GM12872 (cell line): Measurements from ENCODE around the gene CAMTA2.

Experiments
- CTCF ChIP-seq: IDR thresholded peaks from 3 replicates; pipeline ENCODE4 v1.5.1; 2011; ENCODE audit warnings: low read depth, mild to moderate bottlenecking, low read length, moderate library complexity; ENCODE audit not compliant: insufficient read depth

Gene CAMTA2

GRCh38 chr17:4942760-4943508 lies 44.5 kb downstream of the CAMTA2 start:
- no peak for TF ChIP-seq CTCF

GRCh38 chr17:4941319-4941610 lies 46.2 kb downstream of the CAMTA2 start:
- TF ChIP-seq CTCF = no peak

- TF ChIP-seq CTCF = no peak
Observed at GRCh38 chr17:4940555-4941318, 46.7 kb downstream of the CAMTA2 start.

GRCh38 chr17:4939796-4940554 lies 47.5 kb downstream of the CAMTA2 start, which contains the start of the genes RNF167 and SLC25A11:
TSS of gene RNF167 (plus strand) at chr17:4940268. CDS start at chr17:4940910, 642 bp downstream.
TSS of gene SLC25A11 (minus strand) at chr17:4940046. CDS start at chr17:4939910, 136 bp downstream.
- TF ChIP-seq CTCF = no peak

GRCh38 chr17:4939546-4939795 lies 48.0 kb downstream of the CAMTA2 start:
- no peak for TF ChIP-seq CTCF

- TF ChIP-seq CTCF = no peak
Observed at GRCh38 chr17:4938688-4939545, 48.6 kb downstream of the CAMTA2 start.
